ENCODE measurements around the gene SAMD11. TPM values are rescaled to one million over a fixed set of nuclear protein-coding genes. Genes with fewer than 3 reads are reported as not detected.

Gene SAMD11
- polyA plus RNA-seq, 1 of the 3 experiments (the other 2 are of a cell fraction) = 2.1 TPM

GRCh38 chr1:952603-953002, 28.9 kb downstream of the SAMD11 start:
- peaks cover 0 to 93% of the 10 kb centered on the region in 2 experiments for H3K36me3 ChIP-seq (replicated peaks in 1 of 2; ENCODE audit: control insufficient read depth in 1 of 2, insufficient read depth in 2 of 2, low read length in 1 of 2)
- no peak overlapping the region for H3K9ac ChIP-seq
- ChIA-PET POLR2A (no interaction called here), CTCF (interaction anchor here (1.2 to 1.5 kb wide), 3 partner anchors 14 to 47 kb away, joined by 3 to 12 read pairs (median 4); no protein-coding TSS in a partner anchor)
- no peak overlapping the region for H3K27ac ChIP-seq (ENCODE audit: low read depth in 2 of 2, low read length in 1 of 2)
- H3K9me2 ChIP-seq = no peaks in the 10 kb centered on the region
- H3K4me3 ChIP-seq (ENCODE audit: low read depth in 2 of 2, low read length in 1 of 2) = no peak overlapping the region
- H2AFZ ChIP-seq (ENCODE audit: low read depth) = no peak overlapping the region
- no peak overlapping the region for H3K4me2 ChIP-seq
- H3F3A ChIP-seq (replicated peaks; ENCODE audit: insufficient read depth) = no peaks in the 10 kb centered on the region
- H3K27me3 ChIP-seq (ENCODE audit: insufficient read depth) = no peaks in the 10 kb centered on the region
- no peak for DNase-seq
- 0 out of 2 replicates have a peak, but pooled peaks cover 11% of the 10 kb centered on the region for H4K20me1 ChIP-seq (ENCODE audit: insufficient read depth)
- 60% methylated on average over 2 of the region's 7 CpGs for WGBS (ENCODE audit: low lambda C conversion rate)
- H3K79me2 ChIP-seq (ENCODE audit: insufficient read depth) = peaks cover 6% of the 10 kb centered on the region
- TF ChIP-seq USF1 (IDR thresholded peaks at IDR 0.05; ENCODE audit: borderline replicate concordance, low read depth) = no peak
- TF ChIP-seq NFIC (IDR thresholded peaks at IDR 0.05; ENCODE audit: borderline replicate concordance) = no peak
- TF ChIP-seq CHD2 (IDR thresholded peaks at IDR 0.05; ENCODE audit: low read length, partially characterized antibody) = no peak
- no peak for TF ChIP-seq GATA2 (CRISPR knock-in tag; IDR thresholded peaks at IDR 0.05)
- TF ChIP-seq TAF1 (IDR thresholded peaks at IDR 0.05; ENCODE audit: borderline replicate concordance, low read depth, low read length) = no peak
- TF ChIP-seq TEAD4 (IDR thresholded peaks at IDR 0.05; ENCODE audit: borderline replicate concordance, insufficient read depth) = no peak
- no peak for TF ChIP-seq FOXM1 (IDR thresholded peaks at IDR 0.05; ENCODE audit: low read depth)
- TF ChIP-seq RCOR1 (IDR thresholded peaks at IDR 0.05; ENCODE audit: low read length) = no peak
- no peak for TF ChIP-seq ELF1 (IDR thresholded peaks at IDR 0.05)
- TF ChIP-seq USF2 (IDR thresholded peaks at IDR 0.05; ENCODE audit: borderline replicate concordance, low read depth, low read length) = no peak
- no peak for TF ChIP-seq GABPA (IDR thresholded peaks at IDR 0.05; ENCODE audit: low read depth)
- no peak for TF ChIP-seq TCF12 (IDR thresholded peaks at IDR 0.05)
- no peak for TF ChIP-seq FOXJ3 (CRISPR knock-in tag; IDR thresholded peaks at IDR 0.05)
- no peak for TF ChIP-seq SMC3 (IDR thresholded peaks at IDR 0.05; ENCODE audit: low read depth, low read length)
- peaks cover 0 to 5% of the 10 kb centered on the region in 2 experiments; a peak in 1 of 4 replicates for H3K4me1 ChIP-seq (ENCODE audit: control insufficient read depth in 1 of 2, insufficient read depth in 2 of 2, low read depth in 1 of 2, low read length in 1 of 2)
- no peaks in the 10 kb centered on the region for H3K9me3 ChIP-seq

GRCh38 chr1:953524-954320, 30.0 kb downstream of the SAMD11 start:
- H2AFZ ChIP-seq (ENCODE audit: low read depth) = no peak overlapping the region
- H3K9me2 ChIP-seq = no peaks in the 10 kb centered on the region
- 0 out of 2 replicates have a peak, but pooled peaks cover 11% of the 10 kb centered on the region for H4K20me1 ChIP-seq (ENCODE audit: insufficient read depth)
- CTCF ChIA-PET = interaction anchor here (0.9 kb wide), 1 partner anchor 60 kb away, joined by 3 read pairs; the partner anchor contains the start of gene ISG15
- no peak for DNase-seq
- POLR2A ChIA-PET = no interaction called here
- H3K9me3 ChIP-seq = no peaks in the 10 kb centered on the region
- H3K36me3 ChIP-seq (replicated peaks in 1 of 2; ENCODE audit: control insufficient read depth in 1 of 2, insufficient read depth in 2 of 2, low read length in 1 of 2) = peaks cover 0 to 82% of the 10 kb centered on the region in 2 experiments
- H3K9ac ChIP-seq = no peak overlapping the region
- no peaks in the 10 kb centered on the region for H3K27me3 ChIP-seq (ENCODE audit: insufficient read depth)
- WGBS (ENCODE audit: low lambda C conversion rate) = 94% methylated on average over 6 of the region's 32 CpGs
- peaks cover 18% of the 10 kb centered on the region for H3K79me2 ChIP-seq (ENCODE audit: insufficient read depth)
- H3K4me2 ChIP-seq = no peak overlapping the region
- H3F3A ChIP-seq (replicated peaks; ENCODE audit: insufficient read depth) = no peaks in the 10 kb centered on the region
- H3K4me1 ChIP-seq (ENCODE audit: control insufficient read depth in 1 of 2, insufficient read depth in 2 of 2, low read depth in 1 of 2, low read length in 1 of 2) = peaks cover 4 to 9% of the 10 kb centered on the region in 2 experiments; a peak in 2 of 4 replicates
- no peak overlapping the region for H3K4me3 ChIP-seq (ENCODE audit: low read depth in 2 of 2, low read length in 1 of 2)
- no peak overlapping the region for H3K27ac ChIP-seq (ENCODE audit: low read depth in 2 of 2, low read length in 1 of 2)
- TF ChIP-seq GATA2 (CRISPR knock-in tag; IDR thresholded peaks at IDR 0.05) = no peak
- no peak for TF ChIP-seq RXRA (IDR thresholded peaks at IDR 0.05; ENCODE audit: borderline replicate concordance, low read depth)
- no peak for TF ChIP-seq ZBTB33 (IDR thresholded peaks at IDR 0.05; ENCODE audit: borderline replicate concordance, low read depth)
- no peak for TF ChIP-seq MXI1 (IDR thresholded peaks at IDR 0.05; ENCODE audit: low read depth, low read length)
- TF ChIP-seq PBX3 (IDR thresholded peaks at IDR 0.05) = no peak
- TF ChIP-seq FOXM1 (IDR thresholded peaks at IDR 0.05; ENCODE audit: low read depth) = no peak
- TF ChIP-seq MEF2A (IDR thresholded peaks at IDR 0.05; ENCODE audit: borderline replicate concordance, low read depth) = no peak
- TF ChIP-seq SIN3A (IDR thresholded peaks at IDR 0.05; ENCODE audit: borderline replicate concordance, low read depth, low read length) = no peak
- TF ChIP-seq RCOR1 (IDR thresholded peaks at IDR 0.05; ENCODE audit: low read length) = no peak
- no peak for TF ChIP-seq USF1 (IDR thresholded peaks at IDR 0.05; ENCODE audit: borderline replicate concordance, low read depth)
